ENCODE data around the gene TSPAN31. TPM values are rescaled to one million over a fixed set of nuclear protein-coding genes. Genes with fewer than 3 reads are reported as not detected.
A peak's percentile ranks its signal among the peaks of the same experiment; 100 is the strongest.

The TSPAN31 gene
- total and polyA plus RNA-seq, 12 donors: 25.3 to 115 (median 55.9) TPM

DNA sequence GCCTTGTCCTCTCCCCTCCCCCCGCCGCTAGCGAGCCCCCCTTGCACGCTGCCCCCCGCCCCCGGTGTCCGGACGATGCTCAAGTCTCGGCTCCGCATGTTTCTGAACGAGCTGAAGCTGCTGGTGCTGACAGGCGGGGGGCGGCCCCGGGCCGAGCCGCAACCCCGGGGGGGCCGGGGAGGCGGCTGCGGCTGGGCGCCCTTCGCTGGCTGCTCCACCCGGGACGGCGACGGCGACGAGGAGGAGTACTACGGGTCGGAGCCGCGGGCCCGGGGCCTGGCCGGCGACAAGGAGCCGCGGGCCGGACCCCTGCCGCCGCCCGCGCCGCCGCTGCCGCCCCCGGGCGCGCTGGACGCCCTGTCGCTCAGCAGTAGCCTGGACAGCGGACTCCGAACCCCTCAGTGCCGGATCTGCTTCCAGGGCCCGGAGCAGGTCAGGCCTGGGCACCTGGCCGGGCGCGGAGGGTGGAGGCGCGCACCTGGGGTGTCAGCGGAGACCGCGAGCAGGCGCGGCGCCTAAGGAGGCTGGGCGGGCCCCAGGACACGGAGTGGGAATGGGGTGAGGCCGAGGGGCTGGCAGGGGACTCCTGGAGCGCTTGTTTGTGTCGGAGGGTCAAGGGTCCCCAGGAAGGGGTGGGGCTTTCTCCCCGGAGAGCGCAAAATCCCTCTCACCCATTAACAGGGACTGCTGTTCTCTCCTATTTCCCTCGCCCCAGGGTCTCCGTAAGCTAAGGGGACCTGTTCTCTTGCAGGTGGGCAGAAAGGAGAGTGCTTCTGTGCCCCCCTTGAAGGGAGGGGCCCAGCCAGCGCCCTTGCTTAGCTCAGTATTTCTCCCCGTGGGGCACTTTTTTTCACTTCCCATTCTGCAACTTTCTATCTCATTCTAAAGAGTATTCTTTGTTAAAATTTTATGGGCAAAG, 10.9 kb downstream of the TSPAN31 start:
- DNase-seq: peak in 2 of 7 donors; percentile 39 to 41
- TF ChIP-seq POLR2A (IDR thresholded peaks at IDR 0.05) (peak in 1 of 2 donors; percentile 13), CTCF (IDR thresholded peaks at IDR 0.05) (no peak)
- Histone ChIP-seq H3K4me1 (replicated peaks in 1 of 2) (peaks cover 7 to 28% of the 10 kb centered on the region in 2 donors), H3K27ac (peak overlapping the region in 2 of 5 donors; percentile 38 to 65), H3K9me3 (replicated peaks in 1 of 3) (no peaks in the 10 kb centered on the region), H3K36me3 (replicated peaks in 1 of 2) (peaks cover 0 to 22% of the 10 kb centered on the region in 2 donors), H3K27me3 (no peaks in the 10 kb centered on the region), H3K4me3 (peak overlapping the region in 2 of 4 donors; percentile 73 to 92)
- WGBS, 4 donors: 2 to 14% (median 4%) methylated on average over 7 to 76 of the region's 76 CpGs
- intact Hi-C loops (cut with DNase I): no loop called here

- WGBS, 4 donors: 61 to 65% (median 63%) methylated on average over 21 to 22 of the region's 22 CpGs
- intact Hi-C loops (cut with DNase I): no loop called here
- peaks cover 0 to 21% of the 10 kb centered on the region in 2 donors for H3K36me3 ChIP-seq (replicated peaks in 1 of 2)
- H3K4me3 ChIP-seq: peak overlapping the region in 1 of 4 donors; percentile 92
- H3K27ac ChIP-seq: no peak overlapping the region
- DNase-seq: no peak
- H3K27me3 ChIP-seq: no peaks in the 10 kb centered on the region
- H3K9me3 ChIP-seq (replicated peaks in 1 of 3): no peaks in the 10 kb centered on the region
- peak in 4 of 6 experiments; percentile 22 to 46 (median 39) for TF ChIP-seq CTCF (IDR thresholded peaks at IDR 0.05)
- TF ChIP-seq POLR2A (IDR thresholded peaks at IDR 0.05): no peak
- peaks cover 0 to 21% of the 10 kb centered on the region in 2 donors for H3K4me1 ChIP-seq (replicated peaks in 1 of 2)
These were observed 11.8 kb downstream of the TSPAN31 start for GRCh38 chr12:57756406-57757341.

DNA sequence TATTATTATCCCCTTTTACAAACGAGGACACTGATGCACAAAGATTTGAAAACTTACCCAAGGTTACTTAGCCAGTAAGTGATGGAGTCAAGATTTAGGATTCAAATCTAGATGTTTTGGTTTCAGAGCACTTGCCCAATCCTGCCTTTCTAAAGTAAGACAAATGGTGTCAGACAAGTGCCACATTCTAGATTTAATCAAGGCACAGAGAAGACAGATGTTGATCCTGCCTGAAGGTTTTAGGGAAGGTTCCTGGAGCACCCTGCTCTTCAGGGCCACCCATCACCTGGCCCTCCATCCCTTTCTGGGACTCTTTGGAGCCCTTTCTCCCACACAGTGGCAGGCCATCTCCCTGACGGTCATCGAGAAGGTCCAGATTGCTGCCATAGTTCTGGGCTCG, 12.9 kb downstream of the TSPAN31 start:
- no peaks in the 10 kb centered on the region for H3K9me3 ChIP-seq (replicated peaks in 1 of 3)
- H3K36me3 ChIP-seq (replicated peaks in 1 of 2): peaks cover 0 to 21% of the 10 kb centered on the region in 2 donors
- no peak for DNase-seq
- H3K4me1 ChIP-seq (replicated peaks in 1 of 2): peaks cover 0 to 18% of the 10 kb centered on the region in 2 donors
- intact Hi-C loops (cut with DNase I): no loop called here
- no peak overlapping the region for H3K4me3 ChIP-seq
- 91 to 94% (median 93%) methylated on average over 4 of the region's 4 CpGs for WGBS, 4 donors
- TF ChIP-seq CTCF (IDR thresholded peaks at IDR 0.05): no peak
- no peak for TF ChIP-seq POLR2A (IDR thresholded peaks at IDR 0.05)
- H3K27ac ChIP-seq: no peak overlapping the region
- no peaks in the 10 kb centered on the region for H3K27me3 ChIP-seq
